GM12801 (cell line): ENCODE data around the gene MTG1.

ENCODE experiments used
- TF ChIP-seq, protein P1 (sequence below): IDR thresholded peaks from one replicate; pipeline ENCODE4 v1.5.1; 2011; ENCODE audit warnings: control low read depth; ENCODE audit not compliant: insufficient read length; ENCODE audit errors: extremely low read depth

Gene MTG1

DNA sequence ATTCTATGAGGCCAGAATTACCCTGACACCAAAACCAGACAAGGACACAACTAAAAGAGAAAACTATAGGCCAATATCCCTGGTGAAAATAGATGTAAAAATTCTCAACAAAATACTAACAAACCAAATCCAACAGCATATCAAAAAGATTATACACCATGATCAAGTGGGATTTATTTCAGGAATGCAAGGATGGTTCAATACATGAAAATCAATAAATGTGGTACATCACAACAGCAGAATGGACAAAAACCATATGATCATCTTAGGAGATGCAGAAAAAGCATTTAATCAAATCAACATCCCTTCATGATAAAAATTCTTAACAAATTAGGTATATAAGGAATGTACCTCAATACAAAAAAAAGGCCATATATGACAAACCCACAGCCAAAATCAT, 54.2 kb downstream of the MTG1 start:
- TF ChIP-seq, protein P1, sequence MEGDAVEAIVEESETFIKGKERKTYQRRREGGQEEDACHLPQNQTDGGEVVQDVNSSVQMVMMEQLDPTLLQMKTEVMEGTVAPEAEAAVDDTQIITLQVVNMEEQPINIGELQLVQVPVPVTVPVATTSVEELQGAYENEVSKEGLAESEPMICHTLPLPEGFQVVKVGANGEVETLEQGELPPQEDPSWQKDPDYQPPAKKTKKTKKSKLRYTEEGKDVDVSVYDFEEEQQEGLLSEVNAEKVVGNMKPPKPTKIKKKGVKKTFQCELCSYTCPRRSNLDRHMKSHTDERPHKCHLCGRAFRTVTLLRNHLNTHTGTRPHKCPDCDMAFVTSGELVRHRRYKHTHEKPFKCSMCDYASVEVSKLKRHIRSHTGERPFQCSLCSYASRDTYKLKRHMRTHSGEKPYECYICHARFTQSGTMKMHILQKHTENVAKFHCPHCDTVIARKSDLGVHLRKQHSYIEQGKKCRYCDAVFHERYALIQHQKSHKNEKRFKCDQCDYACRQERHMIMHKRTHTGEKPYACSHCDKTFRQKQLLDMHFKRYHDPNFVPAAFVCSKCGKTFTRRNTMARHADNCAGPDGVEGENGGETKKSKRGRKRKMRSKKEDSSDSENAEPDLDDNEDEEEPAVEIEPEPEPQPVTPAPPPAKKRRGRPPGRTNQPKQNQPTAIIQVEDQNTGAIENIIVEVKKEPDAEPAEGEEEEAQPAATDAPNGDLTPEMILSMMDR = no peak

DNA sequence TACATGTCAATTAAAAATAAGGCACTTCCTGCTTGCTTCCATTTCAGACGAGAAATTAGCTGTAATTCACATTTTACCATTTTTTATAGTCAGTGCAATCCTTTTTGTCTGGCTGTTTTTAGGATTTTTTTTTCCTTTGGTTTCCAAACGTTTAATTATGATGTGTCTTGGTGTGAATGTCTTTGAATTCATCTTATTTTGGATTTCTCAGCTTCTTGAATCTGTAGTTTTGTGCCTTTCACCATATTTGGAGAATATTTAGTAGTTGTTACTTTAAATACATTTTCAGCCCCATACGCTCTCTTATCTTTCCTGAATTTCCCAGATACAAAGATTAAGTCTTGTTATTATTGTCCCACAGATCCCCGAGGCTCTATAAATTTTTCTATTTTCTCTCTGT, 57.4 kb downstream of the MTG1 start:
- TF ChIP-seq, protein P1 = no peak

DNA sequence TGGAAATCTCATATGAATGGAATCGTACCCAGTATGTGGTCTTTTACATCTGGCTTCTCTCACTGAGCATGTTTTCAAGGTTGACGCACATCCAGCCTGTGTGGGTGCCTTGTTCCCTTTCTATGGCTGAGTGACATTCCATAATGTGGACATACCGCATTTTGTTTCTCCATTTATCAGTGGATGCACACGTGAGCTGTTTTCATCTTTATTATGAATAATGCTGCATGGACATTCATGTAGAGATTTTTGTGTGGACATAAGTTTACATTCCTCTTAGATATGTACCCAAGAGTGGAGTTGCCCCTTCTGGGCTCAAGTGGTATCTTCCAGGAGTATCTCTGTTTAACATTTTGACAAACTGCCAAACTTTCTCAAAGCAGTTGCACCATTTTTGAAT, 58.5 kb downstream of the MTG1 start:
- TF ChIP-seq, protein P1 = no peak

DNA sequence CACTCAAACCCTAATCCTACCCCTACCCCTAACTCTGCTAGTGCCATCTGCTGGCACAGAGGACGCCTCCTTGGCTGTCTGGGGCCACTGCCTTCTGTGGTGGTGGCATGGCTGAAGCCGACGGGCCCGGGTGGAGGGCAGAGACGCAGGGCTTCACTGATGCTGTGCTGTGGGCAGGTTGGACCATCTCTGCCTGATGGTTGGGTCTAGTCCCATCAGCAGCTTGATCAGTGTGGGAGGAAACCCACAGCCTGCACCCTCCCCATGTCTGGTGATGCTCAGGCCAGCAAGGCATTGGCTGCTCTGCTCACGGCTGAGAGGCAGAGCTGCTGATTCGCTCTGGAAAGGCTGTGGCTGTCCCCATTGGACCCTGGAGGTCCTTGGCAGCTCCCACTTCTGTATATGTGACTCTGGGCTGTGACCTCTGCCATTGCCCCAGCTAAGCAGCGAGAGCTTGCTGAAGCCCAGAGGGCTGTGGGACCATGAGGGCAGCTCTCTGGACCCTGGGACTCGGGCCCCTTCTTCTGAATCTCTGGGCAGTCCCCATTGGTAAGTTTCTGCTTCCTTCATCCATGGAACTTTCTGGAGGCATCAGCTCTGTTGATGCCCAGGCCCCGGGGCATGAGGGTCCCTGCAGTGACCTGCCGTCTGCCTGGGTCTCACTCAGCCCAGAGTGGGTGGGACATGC, 59.7 kb downstream of the MTG1 start, which contains the start of gene SCART1:
Gene SCART1, plus strand, starts transcription at position 430 of the 688 bp plus-strand sequence. Its CDS starts 53 bp downstream, at position 483.
- TF ChIP-seq, protein P1 = no peak

DNA sequence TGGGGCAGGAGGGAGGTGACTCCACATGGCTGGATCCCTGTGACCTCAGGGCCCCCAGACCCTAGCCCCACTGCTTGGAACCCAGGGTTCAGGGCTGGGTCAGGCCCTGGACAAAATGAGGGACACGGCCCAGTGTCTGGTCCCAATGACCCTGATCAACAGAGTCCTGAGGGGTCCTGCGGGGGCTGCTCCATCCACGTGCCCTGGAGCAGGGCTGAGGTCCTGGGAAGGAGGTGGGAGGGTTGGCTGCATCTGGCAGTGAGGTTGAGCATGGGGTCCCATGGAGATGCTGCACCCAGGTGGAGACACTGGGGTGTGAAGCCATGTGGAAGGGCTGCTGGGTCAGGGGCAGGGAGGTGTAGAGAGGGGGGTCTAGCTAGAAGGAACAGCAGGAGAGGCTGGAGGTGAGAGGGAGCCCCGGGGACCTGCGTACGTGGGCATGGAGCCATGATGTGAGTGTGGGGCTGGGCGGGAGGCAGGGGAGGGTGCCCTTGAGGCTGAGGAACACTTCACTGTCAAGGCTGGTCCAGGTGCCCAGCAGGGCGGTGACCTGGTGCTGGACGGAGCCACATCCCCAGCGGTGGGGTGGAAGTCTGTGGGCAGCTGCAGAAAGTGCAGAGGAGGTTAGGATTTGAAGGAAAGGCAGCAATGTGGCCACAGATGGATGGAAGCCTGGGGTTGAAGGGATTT, 60.4 kb downstream of the MTG1 start:
- TF ChIP-seq, protein P1 = no peak

DNA sequence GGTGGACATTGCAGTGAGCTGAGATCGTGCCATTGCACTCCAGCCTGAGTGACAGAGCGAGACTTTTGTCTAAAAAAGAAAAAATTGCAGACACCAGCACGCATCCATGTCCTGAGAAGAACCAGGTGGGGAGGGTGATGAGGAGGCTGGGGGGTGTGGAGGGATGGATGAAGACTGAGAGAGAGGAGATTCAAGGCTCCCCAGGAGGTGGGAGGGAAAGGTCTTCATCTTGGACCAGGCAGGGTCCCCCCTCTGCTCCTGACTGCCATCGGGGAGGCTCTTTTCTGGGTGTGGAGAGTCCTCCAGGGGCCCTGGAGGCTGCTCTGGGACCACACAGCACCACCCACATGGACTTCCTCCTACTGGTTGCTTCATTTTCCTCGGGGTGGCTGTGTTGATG, 61.2 kb downstream of the MTG1 start:
- TF ChIP-seq, protein P1 = no peak

DNA sequence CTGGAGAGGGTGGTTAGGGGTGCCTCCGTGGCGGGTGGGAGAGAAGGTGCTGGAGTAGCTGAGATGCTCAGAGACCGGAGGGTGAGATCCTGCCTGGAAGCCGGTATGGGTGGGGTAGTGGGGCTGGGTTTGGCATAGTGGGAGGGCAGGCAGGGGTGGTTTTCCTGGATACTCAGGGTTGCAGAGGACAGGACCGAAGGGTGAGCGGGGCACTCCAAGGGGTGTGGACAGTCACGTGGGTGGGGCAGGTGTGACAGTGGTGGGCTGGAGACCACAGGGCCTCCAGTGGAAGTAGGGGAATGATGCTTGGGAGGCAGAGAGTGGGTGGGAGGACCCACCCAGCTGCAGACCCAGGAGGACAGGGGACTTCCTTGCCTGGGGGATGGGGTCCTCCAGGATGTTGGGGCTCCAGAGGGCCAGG, 61.7 kb downstream of the MTG1 start:
- TF ChIP-seq, protein P1 = no peak
